PC-3 (cell line): Measurements from ENCODE around the gene CHN1. TPM values are rescaled to one million over a fixed set of nuclear protein-coding genes. Genes with fewer than 3 reads are reported as not detected.

Experiments used
- ATAC-seq: fragments of 200-7000 bp; cut with Tn5 transposase; 2 replicates; pipeline ENCODE4 v1.9.1; 2020; ENCODE audit warnings: mild to moderate bottlenecking, moderate library complexity
- BruUV-seq: library from RNA; stranded (reverse); fragments of 400-500 nt; replicated peaks from 2 replicates; lab custom pipeline; 2021; lab: Mats Ljungman, UMichigan
- CTCF ChIA-PET: fragments of 300-600 bp; sonication (Branson Sonifier 250); formaldehyde crosslinking; loops from one replicate; lab custom pipeline; 2022; ENCODE audit warnings: antibody characterized with exemption; lab: Charles Lee
- POLR2A ChIA-PET: fragments of 300-600 bp; sonication (Branson Sonifier 250); formaldehyde crosslinking; loops from one replicate; lab custom pipeline; 2022; ENCODE audit warnings: antibody characterized with exemption; ENCODE audit not compliant: unreplicated experiment; lab: Charles Lee
- DNase-seq: peaks from one replicate; pipeline ENCODE4 v3.0.0-alpha.2; 2015
- H2AFZ ChIP-seq: fragments of 300-600 bp; sonication (generic); 2 replicates; pipeline ENCODE4 v1.6.0; 2016; ENCODE audit warnings: antibody characterized with exemption, low read length
- H3F3A ChIP-seq: fragments of 300-600 bp; sonication (generic); one replicate; pipeline ENCODE4 v1.6.0; 2017; ENCODE audit warnings: antibody characterized with exemption, low read length, control low read depth, mild to moderate bottlenecking; ENCODE audit not compliant: unreplicated experiment
- H3K27ac ChIP-seq: fragments of 300-600 bp; sonication (generic); 2 replicates; pipeline ENCODE4 v1.5.1; 2016; ENCODE audit warnings: mild to moderate bottlenecking, low read length
- H3K27me3 ChIP-seq: fragments of 300-600 bp; sonication (generic); 2 replicates; pipeline ENCODE4 v1.6.1; 2016; ENCODE audit warnings: low read length, mixed read lengths
- H3K36me3 ChIP-seq: fragments of 300-600 bp; sonication (generic); 2 replicates; pipeline ENCODE4 v1.6.1; 2016; ENCODE audit warnings: low read depth, mixed run types, low read length, mixed read lengths
- H3K4me1 ChIP-seq: fragments of 300-600 bp; sonication (generic); 2 replicates; pipeline ENCODE4 v1.5.1; 2016; ENCODE audit warnings: low read length; ENCODE audit not compliant: insufficient read depth
- H3K4me2 ChIP-seq: fragments of 300-600 bp; sonication (generic); 2 replicates; pipeline ENCODE4 v1.6.0; 2016; ENCODE audit warnings: low read length
- H3K4me3 ChIP-seq: fragments of 300-600 bp; sonication (generic); 2 replicates; pipeline ENCODE4 v1.5.1; 2016; ENCODE audit warnings: mild to moderate bottlenecking, low read length, mixed read lengths
- H3K79me2 ChIP-seq: fragments of 300-600 bp; sonication (generic); 2 replicates; pipeline ENCODE4 v1.6.1; 2017; ENCODE audit warnings: low read length, mixed read lengths
- H3K9ac ChIP-seq: fragments of 300-600 bp; sonication (generic); 2 replicates; pipeline ENCODE4 v1.6.0; 2016; ENCODE audit warnings: mild to moderate bottlenecking, low read length
- H3K9me2 ChIP-seq: fragments of 300-600 bp; sonication (generic); replicated peaks from 2 replicates; pipeline ENCODE4 v1.6.1; 2016; ENCODE audit warnings: mixed run types, low read length, mixed read lengths
- H3K9me3 ChIP-seq: fragments of 300-600 bp; sonication (generic); 2 replicates; pipeline ENCODE4 v1.6.1; 2016; ENCODE audit warnings: low read length, mixed read lengths
- H4K20me1 ChIP-seq: fragments of 300-600 bp; sonication (generic); 2 replicates; pipeline ENCODE4 v1.6.1; 2016; ENCODE audit warnings: low read length, mixed read lengths
- CTCF ChIP-seq: fragments of 300-600 bp; sonication (generic); conservative IDR thresholded peaks from 2 replicates; pipeline ENCODE4 v1.5.1; 2017; ENCODE audit warnings: antibody characterized with exemption, low read depth, mild to moderate bottlenecking, low read length
- EZH2 ChIP-seq: fragments of 300-600 bp; sonication (generic); IDR thresholded peaks from one replicate; pipeline ENCODE4 v1.6.1; 2017; ENCODE audit warnings: antibody characterized with exemption, mild to moderate bottlenecking, low read length; ENCODE audit not compliant: unreplicated experiment
- EZH2phosphoT487 ChIP-seq: fragments of 300-600 bp; sonication (generic); IDR thresholded peaks from 2 replicates; pipeline ENCODE4 v1.6.1; 2018; ENCODE audit warnings: mild to moderate bottlenecking, antibody characterized with exemption, low read length, borderline replicate concordance
- intact Hi-C: fragments of 100-400 bp; cut with micrococcal nuclease; formaldehyde crosslinking; loops from 2 replicates; pipeline ENCODE4 v1.9.0; 2023
- total RNA-seq: library from RNA; depleted of rRNA; stranded (reverse); fragments of >200 nt; gene quantifications from 2 replicates; pipeline ENCODE4 v1.2.3, GENCODE V29; 2014

Gene CHN1
- total RNA-seq, 1 experiment from 2014 or later = 7.8 TPM

- BruUV-seq = no TSS peak
- TF ChIP-seq EZH2 (no peak), CTCF (peak; percentile 66)
- peak; percentile 69 for DNase-seq
- Histone ChIP-seq H3K9ac (no peak overlapping the region), H3K9me3 (no peaks in the 10 kb centered on the region), H3K4me2 (no peak overlapping the region), H3F3A (no peaks in the 10 kb centered on the region), H3K4me1 (peaks cover 7% of the 10 kb centered on the region; the same call in 1 of the 2 replicates), H3K9me2 (no peaks in the 10 kb centered on the region), H3K4me3 (no peak overlapping the region), H3K27ac (no peak overlapping the region), H3K79me2 (no peaks in the 10 kb centered on the region), H3K27me3 (no peaks in the 10 kb centered on the region), H4K20me1 (no peaks in the 10 kb centered on the region), H2AFZ (no peak overlapping the region), H3K36me3 (no peaks in the 10 kb centered on the region)
- ATAC-seq = peak; percentile 97
- CTCF ChIA-PET = interaction anchor here (0.6 to 0.7 kb wide), 3 partner anchors 35 to 298 kb away, joined by 3 read pairs; no protein-coding TSS in a partner anchor
- intact Hi-C loops = loop anchor here (1.0 to 10.0 kb wide), 3 partner anchors 157 to 1064 kb away; partner anchors contain the start of genes HOXD12 and HOXD13
- POLR2A ChIA-PET = interaction anchor here (0.6 kb wide), 1 partner anchor 569 kb away, joined by 4 read pairs; no protein-coding TSS in a partner anchor
These were observed 25.4 kb upstream of the CHN1 start for GRCh38 chr2:175030380-175031271.

DNA sequence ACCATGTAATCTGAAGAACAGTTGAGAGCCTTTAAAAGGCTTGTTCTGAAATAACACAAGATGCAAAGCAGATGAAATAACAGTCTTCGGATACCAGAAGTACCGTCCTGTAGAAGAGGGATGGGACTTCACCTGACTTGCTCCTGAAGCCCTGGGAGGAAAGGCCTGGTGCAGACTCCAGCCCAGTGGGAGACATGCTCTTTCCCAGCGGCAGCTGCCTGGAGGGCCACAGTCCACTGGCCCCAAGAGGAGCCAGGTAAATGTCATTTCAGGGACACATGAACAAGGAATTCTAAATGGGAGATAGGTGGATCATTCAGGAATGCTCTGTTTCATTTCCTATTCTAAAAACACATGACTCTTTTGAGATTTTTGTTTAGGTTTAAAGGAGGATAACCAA is 22.6 kb upstream of the CHN1 start:
- ChIA-PET CTCF (no interaction called here), POLR2A (no interaction called here)
- DNase-seq (no peak), ATAC-seq (no peak)
- BruUV-seq = no TSS peak
- Histone ChIP-seq H2AFZ (no peak overlapping the region), H3K27ac (no peak overlapping the region), H3K4me3 (no peak overlapping the region), H3K4me1 (peaks cover 7% of the 10 kb centered on the region; the same call in 1 of the 2 replicates), H3K4me2 (0 out of 2 replicates have a peak overlapping the region, but pooled peaks have one; percentile 54), H3K79me2 (no peaks in the 10 kb centered on the region), H3K36me3 (no peaks in the 10 kb centered on the region), H3K9me3 (no peaks in the 10 kb centered on the region), H4K20me1 (no peaks in the 10 kb centered on the region), H3K9ac (no peak overlapping the region), H3K27me3 (no peaks in the 10 kb centered on the region), H3K9me2 (no peaks in the 10 kb centered on the region), H3F3A (no peaks in the 10 kb centered on the region)
- TF ChIP-seq EZH2phosphoT487 (no peak), CTCF (no peak), EZH2 (no peak)
- intact Hi-C loops = no loop called here

- CTCF ChIA-PET = no interaction called here
- no peaks in the 10 kb centered on the region for H3K36me3 ChIP-seq
- peaks cover 7% of the 10 kb centered on the region; the same call in 1 of the 2 replicates for H3K4me1 ChIP-seq
- no peaks in the 10 kb centered on the region for H3K9me2 ChIP-seq
- H3K9me3 ChIP-seq = no peaks in the 10 kb centered on the region
- H3F3A ChIP-seq = no peaks in the 10 kb centered on the region
- no peak overlapping the region for H3K9ac ChIP-seq
- POLR2A ChIA-PET = no interaction called here
- intact Hi-C loops = no loop called here
- no peaks in the 10 kb centered on the region for H4K20me1 ChIP-seq
- DNase-seq (no peak), ATAC-seq (no peak)
- no peak for TF ChIP-seq CTCF
- no peak for TF ChIP-seq EZH2
- TF ChIP-seq EZH2phosphoT487 = no peak
- H2AFZ ChIP-seq = no peak overlapping the region
- H3K4me2 ChIP-seq = no peak overlapping the region
- no peak overlapping the region for H3K27ac ChIP-seq
- no TSS peak for BruUV-seq
- no peak overlapping the region for H3K4me3 ChIP-seq
- no peaks in the 10 kb centered on the region for H3K27me3 ChIP-seq
- H3K79me2 ChIP-seq = no peaks in the 10 kb centered on the region
These were observed 21.2 kb upstream of the CHN1 start for GRCh38 chr2:175026385-175026784.
